OCI-LY7 (cell line): ENCODE measurements around the gene ZNF333. TPM values are rescaled to one million over a fixed set of nuclear protein-coding genes. Genes with fewer than 3 reads are reported as not detected.
"Not testable (repeated sequence)": the region's sequence is repeated elsewhere in the genome, so short reads cannot be mapped to it uniquely, and the experiment has no call there.

Source experiments
- BruUV-seq: library from RNA; stranded (reverse); fragments of 400-500 nt; replicated peaks from 2 replicates; lab custom pipeline; 2021; lab: Mats Ljungman, UMichigan
- CTCF ChIA-PET: fragments of 300-600 bp; sonication (Branson Sonifier 250); formaldehyde crosslinking; loops from one replicate; lab custom pipeline; 2022; ENCODE audit warnings: antibody characterized with exemption; ENCODE audit not compliant: unreplicated experiment; lab: Charles Lee
- POLR2A ChIA-PET: fragments of 300-600 bp; sonication (Branson Sonifier 250); formaldehyde crosslinking; loops from one replicate; lab custom pipeline; 2022; ENCODE audit warnings: antibody characterized with exemption; lab: Charles Lee
- DNase-seq: peaks from one replicate; pipeline ENCODE4 v3.0.0-alpha.2; 2015; ENCODE audit warnings: low spot score
- H2AFZ ChIP-seq: fragments of 200-600 bp; sonication (generic), shearing (Covaris generic); 2 replicates; pipeline ENCODE4 v1.6.1; 2014; ENCODE audit warnings: mild to moderate bottlenecking, antibody characterized with exemption, low read length, moderate library complexity
- H3K27ac ChIP-seq: fragments of 200-600 bp; sonication (generic); 2 replicates; pipeline ENCODE4 v1.5.1; 2014; ENCODE audit warnings: mixed run types, low read depth, mild to moderate bottlenecking, moderate library complexity, low read length, inconsistent platforms; ENCODE audit not compliant: poor library complexity, severe bottlenecking
- H3K36me3 ChIP-seq: fragments of 200-600 bp; sonication (generic); 2 replicates; pipeline ENCODE4 v1.6.1; 2014; ENCODE audit warnings: mild to moderate bottlenecking, antibody characterized with exemption, low read length, moderate library complexity, mixed read lengths; ENCODE audit not compliant: insufficient read depth
- H3K4me1 ChIP-seq: fragments of 200-600 bp; sonication (generic); 2 replicates; pipeline ENCODE4 v1.5.1; 2014; ENCODE audit warnings: mild to moderate bottlenecking, low read length; ENCODE audit not compliant: insufficient read depth, poor library complexity, severe bottlenecking
- H3K4me2 ChIP-seq: fragments of 200-600 bp; sonication (generic); 2 replicates; pipeline ENCODE4 v1.6.1; 2014; ENCODE audit warnings: mild to moderate bottlenecking, low read length
- H3K4me3 ChIP-seq: fragments of 200-600 bp; sonication (generic); 2 replicates; pipeline ENCODE4 v1.5.1; 2014; ENCODE audit warnings: mild to moderate bottlenecking, low read depth, low read length; ENCODE audit not compliant: poor library complexity, severe bottlenecking
- H3K79me2 ChIP-seq: fragments of 200-600 bp; sonication (generic); 2 replicates; pipeline ENCODE4 v1.6.1; 2016; ENCODE audit warnings: low read depth, mild to moderate bottlenecking, low read length, moderate library complexity, mixed read lengths; ENCODE audit not compliant: insufficient read depth
- H3K9me2 ChIP-seq: fragments of 200-600 bp; sonication (generic); 2 replicates; pipeline ENCODE4 v1.6.1; 2016; ENCODE audit warnings: mild to moderate bottlenecking, low read length, mixed read lengths; ENCODE audit not compliant: insufficient read depth
- H3K9me3 ChIP-seq: fragments of 200-600 bp; sonication (generic); 2 replicates; pipeline ENCODE4 v1.6.1; 2014; ENCODE audit warnings: mild to moderate bottlenecking, mixed run types, low read length, mixed read lengths
- H4K20me1 ChIP-seq: fragments of 200-600 bp; sonication (generic); 2 replicates; pipeline ENCODE4 v1.6.1; 2014; ENCODE audit warnings: mild to moderate bottlenecking, antibody characterized with exemption, low read length, moderate library complexity, mixed read lengths; ENCODE audit not compliant: insufficient read depth
- EZH2phosphoT487 ChIP-seq: fragments of 200-600 bp; sonication (generic); IDR thresholded peaks from 2 replicates; pipeline ENCODE4 v1.6.1; 2018; ENCODE audit warnings: low read depth, borderline replicate concordance, mild to moderate bottlenecking, mixed run types, antibody characterized with exemption, low read length, moderate library complexity, mixed read lengths
- intact Hi-C: fragments of 100-400 bp; cut with micrococcal nuclease; formaldehyde crosslinking; loops from one replicate; pipeline ENCODE4 v1.10.0; 2022; ENCODE audit not compliant: unreplicated experiment
- total RNA-seq, 2 experiments: library from RNA; depleted of rRNA in 1 of 2; stranded (reverse); fragments of >200 nt in 1 of 2; shearing (Covaris generic) in 1 of 2; gene quantifications; 2 replicates each; pipeline ENCODE4 v1.2.3, GENCODE V29; 2014 to 2022
- TF ChIP-seq, protein P1 (sequence below): fragments of 200-600 bp; sonication (generic); conservative IDR thresholded peaks from 2 replicates; pipeline ENCODE4 v1.5.1; 2014; ENCODE audit warnings: mild to moderate bottlenecking, antibody characterized with exemption, low read length, moderate library complexity, mixed read lengths

Gene ZNF333
- total RNA-seq, 2 experiments from 2014 or later = 25.0 to 26.1 TPM

DNA sequence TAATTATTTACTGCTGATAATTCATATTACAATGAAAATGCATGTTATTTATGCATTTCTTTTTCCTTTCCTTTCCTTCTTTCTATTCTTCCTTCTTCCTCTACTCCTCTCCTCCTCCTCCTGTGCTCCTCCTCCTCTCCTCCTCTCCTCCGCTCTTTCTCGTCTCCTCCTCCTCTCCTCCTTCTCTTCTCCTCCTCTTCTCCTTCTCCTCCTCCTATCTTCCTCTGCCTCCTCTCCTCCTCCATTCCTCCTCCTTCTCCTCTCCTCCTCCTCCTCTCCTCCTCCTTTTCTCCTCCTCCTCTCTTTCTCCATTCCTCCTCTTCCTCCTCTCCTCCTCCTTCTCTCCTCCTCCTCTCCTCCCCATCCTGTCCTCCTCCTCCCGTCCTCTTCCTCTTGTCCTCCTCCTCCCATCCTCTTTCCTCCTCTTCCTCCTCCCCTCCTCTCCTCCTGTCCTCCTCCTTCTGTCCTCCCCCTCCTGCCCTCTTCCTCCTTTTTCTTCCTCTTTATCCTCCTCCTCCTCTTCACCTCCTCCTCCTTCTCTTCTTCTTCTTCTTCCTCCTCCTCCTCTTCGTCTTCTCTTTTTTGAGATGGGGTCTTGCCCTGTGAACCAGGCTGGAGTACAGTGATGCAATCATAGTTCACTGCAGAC is 73.8 kb downstream of the ZNF333 start:
- CTCF ChIA-PET = no interaction called here
- Histone ChIP-seq H3K4me2 (no peak overlapping the region), H3K9me2 (no peaks in the 10 kb centered on the region), H3K9me3 (no peaks in the 10 kb centered on the region), H3K79me2 (no peaks in the 10 kb centered on the region), H3K4me1 (no peaks in the 10 kb centered on the region), H3K27ac (no peak overlapping the region), H2AFZ (no peak overlapping the region), H3K4me3 (no peak overlapping the region), H3K36me3 (no peaks in the 10 kb centered on the region), H4K20me1 (no peaks in the 10 kb centered on the region)
- POLR2A ChIA-PET = no interaction called here
- TF ChIP-seq EZH2phosphoT487 = no peak
- TF ChIP-seq, protein P1, sequence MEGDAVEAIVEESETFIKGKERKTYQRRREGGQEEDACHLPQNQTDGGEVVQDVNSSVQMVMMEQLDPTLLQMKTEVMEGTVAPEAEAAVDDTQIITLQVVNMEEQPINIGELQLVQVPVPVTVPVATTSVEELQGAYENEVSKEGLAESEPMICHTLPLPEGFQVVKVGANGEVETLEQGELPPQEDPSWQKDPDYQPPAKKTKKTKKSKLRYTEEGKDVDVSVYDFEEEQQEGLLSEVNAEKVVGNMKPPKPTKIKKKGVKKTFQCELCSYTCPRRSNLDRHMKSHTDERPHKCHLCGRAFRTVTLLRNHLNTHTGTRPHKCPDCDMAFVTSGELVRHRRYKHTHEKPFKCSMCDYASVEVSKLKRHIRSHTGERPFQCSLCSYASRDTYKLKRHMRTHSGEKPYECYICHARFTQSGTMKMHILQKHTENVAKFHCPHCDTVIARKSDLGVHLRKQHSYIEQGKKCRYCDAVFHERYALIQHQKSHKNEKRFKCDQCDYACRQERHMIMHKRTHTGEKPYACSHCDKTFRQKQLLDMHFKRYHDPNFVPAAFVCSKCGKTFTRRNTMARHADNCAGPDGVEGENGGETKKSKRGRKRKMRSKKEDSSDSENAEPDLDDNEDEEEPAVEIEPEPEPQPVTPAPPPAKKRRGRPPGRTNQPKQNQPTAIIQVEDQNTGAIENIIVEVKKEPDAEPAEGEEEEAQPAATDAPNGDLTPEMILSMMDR = no peak
- no TSS peak for BruUV-seq
- DNase-seq = no peak
- intact Hi-C loops = no loop called here

DNA sequence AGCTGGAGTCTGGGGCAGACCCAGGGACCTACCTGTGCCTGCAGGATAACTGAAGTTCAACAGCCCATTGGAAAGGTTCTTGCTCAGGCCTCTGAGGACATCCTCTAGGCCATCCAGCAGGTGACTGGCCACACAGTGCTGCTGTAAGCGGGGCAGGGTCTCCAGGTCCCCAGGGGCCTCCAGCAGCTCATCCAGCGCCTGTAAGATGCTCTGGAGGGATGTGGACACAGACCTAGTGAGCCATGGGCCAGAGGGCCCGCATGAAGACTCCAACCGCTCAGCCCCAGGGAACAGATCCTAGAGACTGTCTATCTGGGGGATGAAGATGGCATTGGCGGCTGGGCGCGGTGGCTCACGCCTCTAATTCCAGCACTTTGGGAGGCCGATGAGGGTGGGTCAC is 74.6 kb downstream of the ZNF333 start:
- intact Hi-C loops = no loop called here
- H2AFZ ChIP-seq = no peak overlapping the region
- H3K79me2 ChIP-seq = no peaks in the 10 kb centered on the region
- TF ChIP-seq, protein P1 = no peak
- H3K4me2 ChIP-seq = no peak overlapping the region
- no TSS peak for BruUV-seq
- no peaks in the 10 kb centered on the region for H3K36me3 ChIP-seq
- H3K9me3 ChIP-seq = no peaks in the 10 kb centered on the region
- H3K4me1 ChIP-seq = no peaks in the 10 kb centered on the region
- ChIA-PET POLR2A (no interaction called here), CTCF (no interaction called here)
- H3K4me3 ChIP-seq = no peak overlapping the region
- DNase-seq = no peak
- no peaks in the 10 kb centered on the region for H3K9me2 ChIP-seq
- H4K20me1 ChIP-seq = no peaks in the 10 kb centered on the region
- no peak overlapping the region for H3K27ac ChIP-seq

DNA sequence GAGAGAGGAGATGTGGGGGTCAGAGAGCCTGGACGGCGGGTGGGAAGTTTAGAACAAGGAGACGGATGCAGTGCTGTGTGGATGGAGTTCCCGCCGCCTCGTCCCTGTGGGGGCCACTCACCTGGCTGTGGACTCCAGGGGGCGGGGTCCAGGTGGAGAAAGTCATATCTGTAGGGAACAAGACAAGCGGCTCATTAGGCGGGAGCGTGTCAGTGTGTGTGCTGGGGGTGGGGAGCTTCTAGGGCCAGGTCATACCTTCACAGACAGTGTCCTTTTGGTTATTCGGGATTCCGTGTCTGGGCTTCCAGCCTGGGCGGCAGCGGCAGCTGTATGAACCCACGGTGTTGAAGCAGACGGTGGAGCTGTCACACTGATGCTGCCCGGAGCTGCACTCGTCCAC is 75.6 kb downstream of the ZNF333 start:
- H3K4me1 ChIP-seq, intact Hi-C loops, H3K27ac ChIP-seq, H3K36me3 ChIP-seq, H2AFZ ChIP-seq, H4K20me1 ChIP-seq, BruUV-seq, H3K79me2 ChIP-seq, POLR2A ChIA-PET, H3K9me3 ChIP-seq, H3K4me2 ChIP-seq, DNase-seq, H3K4me3 ChIP-seq, H3K9me2 ChIP-seq: not testable (repeated sequence)
- CTCF ChIA-PET = interaction anchor here (0.6 kb wide), 1 partner anchor 456 kb away, joined by 5 read pairs; no protein-coding TSS in a partner anchor

DNA sequence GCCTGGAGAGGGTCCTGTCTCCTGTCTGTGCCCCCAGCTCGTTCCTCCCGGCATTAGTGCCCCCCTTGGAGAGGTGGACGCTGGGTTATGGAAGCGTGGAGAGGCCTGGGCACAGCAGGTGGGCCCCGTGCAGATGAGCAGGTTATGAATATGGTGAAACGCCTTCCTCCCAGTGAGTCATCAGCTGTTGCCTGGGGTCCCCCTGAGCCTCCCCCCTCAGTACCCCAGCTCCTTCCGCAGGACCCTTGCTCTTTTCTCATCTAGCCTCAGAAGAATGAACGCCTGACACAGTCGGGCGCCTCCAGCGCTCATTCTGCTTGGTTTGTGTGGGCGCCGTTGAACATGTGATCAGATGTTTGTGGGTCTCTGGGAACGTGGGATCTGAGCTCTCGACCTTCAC is 76.0 kb downstream of the ZNF333 start:
- H3K36me3 ChIP-seq, H3K4me3 ChIP-seq, H4K20me1 ChIP-seq, H3K9me3 ChIP-seq, intact Hi-C loops, H3K4me1 ChIP-seq, H2AFZ ChIP-seq, H3K4me2 ChIP-seq, DNase-seq, CTCF ChIA-PET, H3K9me2 ChIP-seq, H3K79me2 ChIP-seq, H3K27ac ChIP-seq, BruUV-seq, POLR2A ChIA-PET: not testable (repeated sequence)
